ENCODE measurements around the gene KRTAP5-5.

Gene KRTAP5-5

GRCh38 chr11:1651411-1651980, 21.9 kb downstream of the KRTAP5-5 start:
- ChIA-PET CTCF (interaction anchor here (0.7 to 11.1 kb wide), 16 partner anchors 11 to 502 kb away, joined by 3 to 230 read pairs (median 9); partner anchors contain the start of genes MRPL23 and SYT8), POLR2A (no interaction called here)
- DNase-seq (ENCODE audit: low read depth, low spot score): no peak
- no peak for TF ChIP-seq CTCF (IDR thresholded peaks at IDR 0.05; ENCODE audit: insufficient read depth, low read length, missing control alignments)
- no peak overlapping the region for H3K4me3 ChIP-seq (ENCODE audit: low read depth, low read length)

- DNase-seq (ENCODE audit: low read depth, low spot score): no peak
- H3K4me3 ChIP-seq (ENCODE audit: low read depth, low read length): no peak overlapping the region
- ChIA-PET CTCF (interaction anchor here (0.6 to 11.1 kb wide), 65 partner anchors 11 to 749 kb away, joined by 3 to 230 read pairs (median 5); partner anchors contain the start of genes H19, KRTAP5-2, KRTAP5-5 and KRTAP5-6), POLR2A (interaction anchor here (0.7 to 1.0 kb wide), 2 partner anchors 297 to 304 kb away, joined by 3 read pairs; no protein-coding TSS in a partner anchor)
- TF ChIP-seq CTCF (IDR thresholded peaks at IDR 0.05; ENCODE audit: insufficient read depth, low read length, missing control alignments): no peak
Observed at GRCh38 chr11:1652026-1652425, 22.5 kb downstream of the KRTAP5-5 start.

- H3K4me3 ChIP-seq (ENCODE audit: low read depth, low read length): no peak overlapping the region
- TF ChIP-seq CTCF (IDR thresholded peaks at IDR 0.05; ENCODE audit: insufficient read depth, low read length, missing control alignments): no peak
- ChIA-PET POLR2A (interaction anchor here (0.7 to 1.0 kb wide), 2 partner anchors 296 to 303 kb away, joined by 3 read pairs; no protein-coding TSS in a partner anchor), CTCF (interaction anchor here (0.6 to 11.1 kb wide), 75 partner anchors 12 to 749 kb away, joined by 3 to 230 read pairs (median 4); partner anchors contain the start of genes H19, KRTAP5-2, KRTAP5-5 and KRTAP5-6)
- no peak for DNase-seq (ENCODE audit: low read depth, low spot score)
Observed at GRCh38 chr11:1652442-1652770, 22.8 kb downstream of the KRTAP5-5 start.

- peak; percentile 93 for TF ChIP-seq CTCF (IDR thresholded peaks at IDR 0.05; ENCODE audit: insufficient read depth, low read length, missing control alignments)
- DNase-seq (ENCODE audit: low read depth, low spot score): no peak
- ChIA-PET CTCF (interaction anchor here (0.6 to 11.1 kb wide), 76 partner anchors 12 to 748 kb away, joined by 3 to 230 read pairs (median 4); partner anchors contain the start of genes H19, KRTAP5-2, KRTAP5-5 and KRTAP5-6), POLR2A (interaction anchor here (0.7 to 1.0 kb wide), 2 partner anchors 296 to 303 kb away, joined by 3 read pairs; no protein-coding TSS in a partner anchor)
- no peak overlapping the region for H3K4me3 ChIP-seq (ENCODE audit: low read depth, low read length)
Observed at GRCh38 chr11:1652771-1653540, 23.4 kb downstream of the KRTAP5-5 start.

- H3K4me3 ChIP-seq (ENCODE audit: low read depth, low read length): no peak overlapping the region
- TF ChIP-seq CTCF (IDR thresholded peaks at IDR 0.05; ENCODE audit: insufficient read depth, low read length, missing control alignments): no peak
- ChIA-PET CTCF (interaction anchor here (1.0 to 11.1 kb wide), 26 partner anchors 13 to 500 kb away, joined by 3 to 230 read pairs (median 9); partner anchors contain the start of genes H19, KRTAP5-5, KRTAP5-6 and MRPL23), POLR2A (no interaction called here)
- DNase-seq (ENCODE audit: low read depth, low spot score): no peak
Observed at GRCh38 chr11:1653541-1654387, 24.2 kb downstream of the KRTAP5-5 start.

Data from AG04449 (cell line).